Endothelial cell of umbilical vein (primary cell): ENCODE results near the gene IMPG2. TPM values are rescaled to one million over a fixed set of nuclear protein-coding genes. Genes with fewer than 3 reads are reported as not detected.

Experiments
- BruUV-seq: library from RNA; stranded (reverse); fragments of 400-500 nt; replicated peaks from 2 replicates; lab custom pipeline; 2021; lab: Mats Ljungman, UMichigan
- CTCF ChIA-PET: fragments of 300-600, 350-600 bp; sonication (Branson Sonifier 250); formaldehyde crosslinking; loops from one replicate; lab custom pipeline; 2021; ENCODE audit warnings: antibody characterized with exemption, inconsistent platforms; lab: Charles Lee
- POLR2A ChIA-PET: fragments of 300-600, 350-600 bp; sonication (Branson Sonifier 250); formaldehyde crosslinking; loops from one replicate; lab custom pipeline; 2021; ENCODE audit warnings: antibody characterized with exemption, inconsistent platforms; lab: Charles Lee
- DNase-seq: peaks from one replicate; pipeline ENCODE4 v3.0.0-alpha.2; 2011; ENCODE audit warnings: low read depth, low spot score
- FAIRE-seq: peaks from 2 replicates; lab custom pipeline; 2011; peaks lifted over from hg19 to GRCh38; lab: Jason Lieb, UNC
- H2AFZ ChIP-seq: 2 replicates; pipeline ENCODE4 v1.6.0; 2012; ENCODE audit warnings: low read depth, low read length, control low read depth, inconsistent platforms
- H3K27ac ChIP-seq: 2 replicates; pipeline ENCODE4 v1.5.1; 2011; ENCODE audit warnings: low read depth, mild to moderate bottlenecking, control low read depth, low read length, moderate library complexity; ENCODE audit not compliant: insufficient read depth
- H3K27me3 ChIP-seq, 2 experiments: 2 replicates each; pipeline versions ENCODE4 v1.6.0 to v1.6.1; 2011; ENCODE audit warnings: low read length in 2 of 2, mixed read lengths in 1 of 2; ENCODE audit not compliant: control insufficient read depth in 2 of 2, insufficient read depth in 2 of 2
- H3K36me3 ChIP-seq, 2 experiments: 2 replicates in 1 of 2; 3 replicates in 1 of 2; pipeline ENCODE4 v1.5.1; 2011; ENCODE audit warnings: low read length in 2 of 2, mild to moderate bottlenecking in 1 of 2, moderate library complexity in 1 of 2; ENCODE audit not compliant: control insufficient read depth in 2 of 2, insufficient read depth in 2 of 2; ENCODE audit errors: extremely low read depth in 1 of 2
- H3K4me1 ChIP-seq: 3 replicates; pipeline ENCODE4 v1.5.1; 2011; ENCODE audit warnings: mild to moderate bottlenecking, low read length; ENCODE audit not compliant: control insufficient read depth, insufficient read depth; ENCODE audit errors: extremely low read depth
- H3K4me2 ChIP-seq: 2 replicates; pipeline ENCODE4 v1.6.1; 2011; ENCODE audit warnings: low read length, control low read depth, mixed read lengths; ENCODE audit not compliant: insufficient read depth
- H3K4me3 ChIP-seq, 3 experiments: fragments of 200-600 bp in 1 of 3; sonication (generic), shearing (Covaris generic) in 1 of 3; replicated peaks in 1 of 3; 2 replicates each; pipeline ENCODE4 v1.5.1; 2011 to 2016; ENCODE audit warnings: control low read depth in 3 of 3, low read length in 3 of 3, mild to moderate bottlenecking in 2 of 3, inconsistent platforms in 1 of 3, low read depth in 1 of 3, moderate library complexity in 1 of 3; ENCODE audit not compliant: insufficient read depth in 1 of 3
- H3K79me2 ChIP-seq: 2 replicates; pipeline ENCODE4 v1.6.0; 2012; ENCODE audit warnings: low read length, inconsistent platforms; ENCODE audit not compliant: control insufficient read depth, insufficient read depth
- H3K9ac ChIP-seq: replicated peaks from 2 replicates; pipeline ENCODE3; 2011; ENCODE audit warnings: low read length, control low read depth; ENCODE audit not compliant: insufficient read depth; ENCODE audit errors: extremely low read depth
- H3K9me1 ChIP-seq: replicated peaks from 3 replicates; pipeline ENCODE4 v1.6.0; 2011; ENCODE audit warnings: mild to moderate bottlenecking, low read length; ENCODE audit not compliant: control insufficient read depth, insufficient read depth; ENCODE audit errors: extremely low read depth
- H3K9me3 ChIP-seq: replicated peaks from 2 replicates; pipeline ENCODE4 v1.5.1; 2012; ENCODE audit warnings: low read length, inconsistent platforms; ENCODE audit not compliant: control insufficient read depth, insufficient read depth
- H4K20me1 ChIP-seq: replicated peaks from 2 replicates; pipeline ENCODE3; 2011; ENCODE audit warnings: mild to moderate bottlenecking, low read length; ENCODE audit not compliant: control insufficient read depth, insufficient read depth; ENCODE audit errors: extremely low read depth
- CTCF ChIP-seq, 2 donors: IDR thresholded peaks; 1 replicate in 1 of 2; 2 replicates in 1 of 2; pipeline ENCODE4 v1.5.1; 2011; ENCODE audit warnings: low read length in 2 of 2, mild to moderate bottlenecking in 2 of 2, moderate library complexity in 2 of 2, control low read depth in 1 of 2, inconsistent platforms in 1 of 2, low read depth in 1 of 2; ENCODE audit not compliant: insufficient read depth in 1 of 2; ENCODE audit errors: extremely low read depth in 1 of 2
- EZH2 ChIP-seq: IDR thresholded peaks from 2 replicates; pipeline ENCODE4 v1.6.1; 2012; ENCODE audit warnings: borderline replicate concordance, low read depth, mild to moderate bottlenecking, moderate library complexity, low read length, inconsistent platforms; ENCODE audit not compliant: severe bottlenecking
- FOS ChIP-seq: IDR thresholded peaks from 2 replicates; pipeline ENCODE4 v1.6.1; 2011; ENCODE audit warnings: mild to moderate bottlenecking, low read length, moderate library complexity, borderline replicate concordance; ENCODE audit not compliant: insufficient read depth
- GATA2 ChIP-seq: IDR thresholded peaks from 2 replicates; pipeline ENCODE4 v1.7.0; 2011; ENCODE audit warnings: low read depth, mild to moderate bottlenecking, moderate library complexity, mixed read lengths, low read length; ENCODE audit not compliant: insufficient read length, insufficient read depth
- JUN ChIP-seq: IDR thresholded peaks from 2 replicates; pipeline ENCODE4 v1.6.1; 2011; ENCODE audit warnings: borderline replicate concordance, low read depth; ENCODE audit not compliant: insufficient read length, insufficient read depth
- MYC ChIP-seq: IDR thresholded peaks from one replicate; pipeline ENCODE4 v1.6.1; 2011; ENCODE audit warnings: mild to moderate bottlenecking, low read depth, low read length
- POLR2A ChIP-seq: IDR thresholded peaks from 2 replicates; pipeline ENCODE4 v1.6.1; 2012; ENCODE audit warnings: low read depth, mild to moderate bottlenecking, control low read depth, low read length
- POLR2AphosphoS5 ChIP-seq: IDR thresholded peaks from 2 replicates; pipeline ENCODE4 v1.6.1; 2012; ENCODE audit warnings: low read depth, mild to moderate bottlenecking, control low read depth, low read length, moderate library complexity; ENCODE audit not compliant: insufficient read depth
- dilution Hi-C: fragments of 300-500 bp; cut with MboI; formaldehyde crosslinking; loops from one replicate; pipeline ENCODE4 v1.15.0; 2019; ENCODE audit warnings: low sequenced_read_pairs; ENCODE audit not compliant: extremely low pct_ligation_motif_present
- intact Hi-C: fragments of 100-400 bp; cut with micrococcal nuclease; formaldehyde crosslinking; loops from one replicate; pipeline ENCODE4 v1.10.0; 2022
- polyA plus RNA-seq, 4 experiments: library from polyadenylated mRNA; depleted of rRNA in 3 of 4; stranded (reverse) in 3 of 4; unstranded in 1 of 4; fragments of >200 nt; gene quantifications; 2 replicates each; pipeline versions ENCODE4 v1.2.1 to v1.2.3, GENCODE V29; 2011 to 2012; ENCODE audit warnings: missing spikeins in 1 of 4
- total RNA-seq: library from RNA; stranded (reverse); gene quantifications from 2 replicates; pipeline ENCODE4 v1.2.3, GENCODE V29; 2021
- TF ChIP-seq, protein P1 (sequence below): IDR thresholded peaks from 2 replicates; pipeline ENCODE4 v1.6.1; 2011; ENCODE audit not compliant: insufficient read depth, insufficient read length

IMPG2 gene
- total and polyA plus RNA-seq, 2 donors (not counting 3 experiments of a cell fraction or from before 2014, with no cell fraction given), result 0.39 to 0.71 TPM

DNA sequence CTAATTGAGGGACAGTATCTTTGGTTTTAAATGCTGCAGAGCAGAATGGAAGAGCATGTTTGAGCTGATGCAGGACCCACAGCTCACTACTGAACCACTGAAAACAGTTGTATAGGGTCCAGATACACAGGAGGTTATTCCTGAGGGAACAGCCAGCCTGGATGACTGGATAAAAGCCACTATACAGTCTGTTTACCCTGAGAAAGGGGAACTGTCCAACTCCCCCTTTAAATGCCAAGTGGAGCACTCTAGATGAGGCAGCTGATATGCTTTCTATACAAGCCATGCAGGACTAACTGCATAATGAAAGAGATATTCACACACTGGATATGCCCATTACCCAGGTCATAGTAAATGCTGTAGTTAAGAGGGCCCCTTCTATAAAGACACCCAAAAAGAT lies 138.6 kb downstream of the IMPG2 start:
- intact Hi-C loops, result no loop called here
- TF ChIP-seq CTCF (IDR thresholded peaks at IDR 0.05; ENCODE audit: extremely low read depth in 1 of 2, insufficient read depth in 1 of 2, low read depth in 1 of 2, low read length in 2 of 2), result no peak
- TF ChIP-seq MYC, result no peak
- TF ChIP-seq POLR2AphosphoS5, result no peak
- no peak for TF ChIP-seq JUN
- TF ChIP-seq, protein P1, sequence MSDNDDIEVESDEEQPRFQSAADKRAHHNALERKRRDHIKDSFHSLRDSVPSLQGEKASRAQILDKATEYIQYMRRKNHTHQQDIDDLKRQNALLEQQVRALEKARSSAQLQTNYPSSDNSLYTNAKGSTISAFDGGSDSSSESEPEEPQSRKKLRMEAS, result no peak
- no peak for TF ChIP-seq GATA2
- no peak for TF ChIP-seq POLR2A
- no peak for TF ChIP-seq EZH2
- TF ChIP-seq FOS, result no peak

More for the DNA sequence above, 138.6 kb downstream of the IMPG2 start:
- Histone ChIP-seq H3K4me1 (no peaks in the 10 kb centered on the region), H3K9ac (no peak overlapping the region), H3K9me3 (no peaks in the 10 kb centered on the region), H3K4me3 (no peak overlapping the region), H3K36me3 (no peaks in the 10 kb centered on the region), H3K27me3 (no peaks in the 10 kb centered on the region), H3K79me2 (no peaks in the 10 kb centered on the region), H3K27ac (no peak overlapping the region), H3K9me1 (peaks cover 2% of the 10 kb centered on the region), H3K4me2 (no peak overlapping the region), H2AFZ (no peak overlapping the region), H4K20me1 (no peaks in the 10 kb centered on the region)
- CTCF ChIA-PET, result interaction anchor here (0.9 to 1.6 kb wide), 2 partner anchors 14 to 288 kb away, joined by 3 to 8 read pairs; no protein-coding TSS in a partner anchor
- DNase-seq (no peak), FAIRE-seq (no peak)
- POLR2A ChIA-PET, result no interaction called here
- dilution Hi-C loops, result no loop called here
- BruUV-seq, result no TSS peak
